ENCODE data around the gene HOXA2.

The HOXA2 gene

DNA sequence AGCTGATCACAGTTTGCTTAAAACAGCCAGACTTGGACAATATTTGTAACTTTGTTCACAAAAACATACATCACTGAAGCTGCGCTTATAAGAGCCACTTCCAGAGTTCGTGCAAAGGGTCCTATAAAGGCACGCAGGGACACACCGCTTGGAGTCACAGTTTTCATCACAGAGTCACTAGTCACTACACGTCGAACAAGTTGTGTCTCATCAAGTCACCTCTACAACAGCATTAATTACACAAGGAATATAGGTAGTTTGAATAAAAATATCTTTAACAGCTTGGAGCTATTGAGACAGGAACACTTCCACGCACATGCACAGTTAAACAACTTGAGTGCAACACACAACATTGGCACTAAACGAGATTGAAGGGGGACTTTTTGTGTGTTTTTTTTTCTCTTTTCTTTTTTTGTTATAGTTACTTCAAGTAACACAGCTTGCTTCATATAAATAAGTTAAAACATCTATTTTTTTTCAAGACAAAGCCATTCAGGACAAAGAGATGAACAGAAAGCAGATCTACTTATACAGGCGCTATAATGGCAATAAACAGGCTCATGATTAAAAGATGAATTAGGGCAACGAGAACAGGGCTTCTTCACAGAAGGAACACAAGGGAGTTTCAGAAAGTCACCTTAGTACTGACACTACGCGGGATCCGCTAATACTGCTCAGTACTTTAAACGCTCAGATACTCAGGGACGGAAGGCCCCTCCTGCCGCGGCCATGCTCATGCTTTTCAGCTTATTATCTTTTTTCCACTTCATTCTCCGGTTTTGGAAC is 38.8 kb upstream of the HOXA2 start:
- TF ChIP-seq CTCF (conservative IDR thresholded peaks at IDR 0.05; ENCODE audit: control insufficient read depth, insufficient read depth, low read depth, low read length): no peak
- peak overlapping the region; percentile 75 for H3K4me3 ChIP-seq (ENCODE audit: control insufficient read depth, low read depth, low read length)
- DNase-seq (ENCODE audit: low read depth): no peak

DNA sequence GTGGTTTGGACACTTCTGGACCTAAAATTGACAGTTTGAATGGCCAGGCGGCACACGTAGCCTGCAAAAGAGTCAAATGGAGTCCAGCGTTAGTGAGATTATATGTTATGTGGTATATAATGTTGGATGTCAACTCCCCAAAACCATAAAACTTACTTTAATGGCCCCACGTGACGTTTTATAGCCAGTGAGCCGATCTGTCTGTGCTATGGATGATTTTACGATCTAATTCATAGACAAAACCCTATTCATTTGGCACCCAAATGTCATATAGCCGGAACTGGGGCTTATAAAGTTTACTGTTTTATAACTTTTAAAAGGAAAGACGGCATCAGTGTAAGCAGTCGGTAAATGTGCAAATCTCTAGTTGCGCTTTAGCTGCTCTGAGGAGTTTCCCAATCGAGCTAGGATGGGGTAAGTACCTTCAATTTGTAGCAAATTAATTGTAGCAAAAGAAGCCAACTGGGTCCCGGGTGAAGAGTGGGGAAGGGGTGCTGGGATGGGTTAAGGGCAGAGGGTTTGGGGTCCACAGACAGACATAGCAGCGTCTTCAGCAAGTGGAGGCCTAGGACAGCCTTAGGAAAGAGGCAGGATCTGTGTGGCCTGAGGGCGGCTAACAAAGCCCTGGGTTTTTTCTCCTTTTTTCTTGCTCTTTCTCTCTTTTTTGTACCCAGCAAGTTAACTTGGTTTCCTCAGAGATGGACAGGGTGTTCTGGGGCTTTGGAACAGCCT is 37.8 kb upstream of the HOXA2 start:
- no peak for DNase-seq (ENCODE audit: low read depth)
- H3K4me3 ChIP-seq (ENCODE audit: control insufficient read depth, low read depth, low read length): peak overlapping the region; percentile 4
- TF ChIP-seq CTCF (conservative IDR thresholded peaks at IDR 0.05; ENCODE audit: control insufficient read depth, insufficient read depth, low read depth, low read length): no peak

- DNase-seq (ENCODE audit: low read depth): no peak
- H3K4me3 ChIP-seq (ENCODE audit: control insufficient read depth, low read depth, low read length): peak overlapping the region; percentile 4
- no peak for TF ChIP-seq CTCF (conservative IDR thresholded peaks at IDR 0.05; ENCODE audit: control insufficient read depth, insufficient read depth, low read depth, low read length)
Observed at GRCh38 chr7:27139334-27140125, 37.0 kb upstream of the HOXA2 start.

DNA sequence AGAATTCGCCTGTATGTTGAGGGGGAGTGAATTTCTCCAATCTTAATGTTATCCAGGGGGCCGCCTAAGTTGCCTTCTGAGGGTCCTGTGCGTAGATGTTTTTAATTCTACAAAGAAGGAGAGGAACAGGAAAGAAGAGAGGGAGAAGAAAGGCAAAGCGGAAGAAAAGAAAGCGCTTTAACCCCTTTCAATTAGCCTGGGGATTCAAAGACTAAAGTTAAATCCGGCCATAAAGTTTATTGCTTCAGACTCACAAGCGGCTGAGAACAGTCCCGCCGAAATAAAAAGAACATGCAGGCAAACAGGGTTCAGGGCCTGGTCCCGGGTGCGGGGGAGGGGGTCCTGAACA is 36.5 kb upstream of the HOXA2 start:
- no peak for DNase-seq (ENCODE audit: low read depth)
- no peak for TF ChIP-seq CTCF (conservative IDR thresholded peaks at IDR 0.05; ENCODE audit: control insufficient read depth, insufficient read depth, low read depth, low read length)
- no peak overlapping the region for H3K4me3 ChIP-seq (ENCODE audit: control insufficient read depth, low read depth, low read length)

- H3K4me3 ChIP-seq (ENCODE audit: control insufficient read depth, low read depth, low read length): no peak overlapping the region
- no peak for TF ChIP-seq CTCF (conservative IDR thresholded peaks at IDR 0.05; ENCODE audit: control insufficient read depth, insufficient read depth, low read depth, low read length)
- no peak for DNase-seq (ENCODE audit: low read depth)
Observed at GRCh38 chr7:27138472-27138871, 36.0 kb upstream of the HOXA2 start.

DNA sequence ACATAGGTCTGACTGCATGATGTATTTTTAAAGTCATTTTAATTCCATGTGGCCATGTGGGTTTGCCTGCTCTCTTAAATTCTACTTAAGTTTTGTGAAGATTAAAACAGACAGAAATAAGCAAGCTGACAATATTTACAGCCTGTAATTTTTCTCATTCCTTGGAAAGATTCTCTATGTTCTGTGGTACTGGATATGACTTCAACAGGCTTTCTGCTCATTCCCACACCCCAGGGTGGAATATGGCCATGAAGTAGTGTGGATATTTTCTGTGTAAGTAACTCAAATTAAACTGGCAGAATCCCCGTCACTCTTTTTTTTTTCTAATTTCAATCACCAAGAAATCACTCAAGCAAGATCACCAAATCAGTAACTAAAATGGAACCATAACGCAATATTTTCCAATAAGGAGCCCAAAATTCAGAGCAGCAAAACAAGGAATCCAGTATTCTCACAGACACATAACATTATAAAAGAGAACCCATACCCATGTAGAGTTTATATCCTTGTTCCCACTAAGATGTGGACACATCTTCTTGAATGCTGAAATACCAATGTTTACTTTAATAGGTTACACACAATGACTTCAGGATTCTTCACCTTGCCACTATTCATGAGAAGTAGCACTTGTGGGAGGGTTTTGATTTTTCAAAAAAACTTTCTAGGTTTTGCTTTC is 35.3 kb upstream of the HOXA2 start:
- no peak overlapping the region for H3K4me3 ChIP-seq (ENCODE audit: control insufficient read depth, low read depth, low read length)
- no peak for TF ChIP-seq CTCF (conservative IDR thresholded peaks at IDR 0.05; ENCODE audit: control insufficient read depth, insufficient read depth, low read depth, low read length)
- no peak for DNase-seq (ENCODE audit: low read depth)

Data from fibroblast of mammary gland (primary cell).